Mesothelial cell of epicardium (in vitro differentiated cells): ENCODE measurements around the gene HOXB9. TPM values are rescaled to one million over a fixed set of nuclear protein-coding genes. Genes with fewer than 3 reads are reported as not detected.

Experiments used
- DNase-seq, 2 experiments: peaks; one replicate each; pipeline ENCODE4 v3.0.0; 2021; ENCODE audit warnings: low spot score in 2 of 2; ENCODE audit not compliant: unreplicated experiment in 2 of 2
- H3K27ac Mint-ChIP-seq: 2 replicates; pipeline ENCODE4 v1.8.0; 2021; ENCODE audit warnings: mixed read lengths
- H3K27me3 Mint-ChIP-seq: 2 replicates; pipeline ENCODE4 v1.8.0; 2021; ENCODE audit warnings: low read depth, mixed read lengths
- H3K36me3 Mint-ChIP-seq: 2 replicates; pipeline ENCODE4 v1.8.0; 2021; ENCODE audit warnings: mixed read lengths
- H3K4me1 Mint-ChIP-seq: 2 replicates; pipeline ENCODE4 v1.8.0; 2021; ENCODE audit warnings: mixed read lengths
- H3K4me3 Mint-ChIP-seq: 2 replicates; pipeline ENCODE4 v1.8.0; 2021; ENCODE audit warnings: mild to moderate bottlenecking, moderate library complexity, mixed read lengths
- H3K9me3 Mint-ChIP-seq: 2 replicates; pipeline ENCODE4 v1.8.0; 2021; ENCODE audit warnings: mixed read lengths
- total RNA-seq: library from RNA; stranded (reverse); gene quantifications from 3 replicates; pipeline ENCODE4 v1.2.1, GENCODE V29; 2021
- TF ChIP-seq, protein P1 (sequence below): fragments of 200-600 bp; sonication (generic); IDR thresholded peaks from one replicate; pipeline ENCODE4 v1.5.0; 2021; ENCODE audit warnings: antibody characterized with exemption; ENCODE audit not compliant: unreplicated experiment

The HOXB9 gene
- total RNA-seq, 1 donor from 2014 or later = 35.4 TPM

DNA sequence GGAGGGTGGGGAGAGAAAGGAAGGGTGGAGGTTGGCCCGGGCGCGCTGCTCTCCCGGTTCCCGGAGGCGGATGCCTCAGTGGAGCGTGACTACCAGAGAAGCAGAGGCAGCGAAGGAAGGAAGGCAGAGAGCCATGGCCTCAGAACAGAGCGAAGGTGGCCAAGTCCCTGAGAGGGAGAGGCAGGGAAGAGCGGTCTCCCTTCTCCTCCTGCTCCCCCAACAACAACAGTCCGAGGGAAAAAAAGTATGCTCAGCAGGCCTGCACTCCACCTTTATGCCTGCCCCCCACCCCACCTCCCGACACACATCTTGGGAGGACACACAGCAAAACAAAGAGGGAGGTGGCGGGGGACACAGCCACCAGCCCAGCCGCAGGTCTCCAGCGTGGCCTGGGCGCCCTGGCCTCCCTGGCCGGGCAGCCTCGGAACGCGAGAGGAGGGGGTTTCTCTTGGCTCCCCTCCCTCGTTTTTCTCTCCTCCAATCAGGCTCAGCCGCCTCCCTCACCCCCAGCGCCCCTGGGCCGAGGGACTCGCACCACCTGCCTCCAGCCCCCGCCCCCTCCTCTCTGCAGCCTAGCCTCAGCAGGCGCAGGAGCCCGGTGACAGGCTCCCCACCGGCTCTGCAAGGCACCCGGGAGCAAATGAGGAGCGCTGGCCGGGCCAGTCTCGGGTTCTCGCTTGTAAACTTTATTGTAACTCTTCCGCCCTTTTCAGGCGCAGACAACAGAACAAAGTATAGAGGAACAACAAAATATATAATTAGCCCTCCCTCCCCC lies 14.3 kb downstream of the HOXB9 start:
- H3K4me3 Mint-ChIP-seq = peak overlapping the region; percentile 87
- H3K27me3 Mint-ChIP-seq = peaks cover 7% of the 10 kb centered on the region
- peak in 1 of 2 experiments; percentile 75 for DNase-seq
- H3K4me1 Mint-ChIP-seq = peaks cover 59% of the 10 kb centered on the region
- peak overlapping the region; percentile 100 for H3K27ac Mint-ChIP-seq
- TF ChIP-seq, protein P1, sequence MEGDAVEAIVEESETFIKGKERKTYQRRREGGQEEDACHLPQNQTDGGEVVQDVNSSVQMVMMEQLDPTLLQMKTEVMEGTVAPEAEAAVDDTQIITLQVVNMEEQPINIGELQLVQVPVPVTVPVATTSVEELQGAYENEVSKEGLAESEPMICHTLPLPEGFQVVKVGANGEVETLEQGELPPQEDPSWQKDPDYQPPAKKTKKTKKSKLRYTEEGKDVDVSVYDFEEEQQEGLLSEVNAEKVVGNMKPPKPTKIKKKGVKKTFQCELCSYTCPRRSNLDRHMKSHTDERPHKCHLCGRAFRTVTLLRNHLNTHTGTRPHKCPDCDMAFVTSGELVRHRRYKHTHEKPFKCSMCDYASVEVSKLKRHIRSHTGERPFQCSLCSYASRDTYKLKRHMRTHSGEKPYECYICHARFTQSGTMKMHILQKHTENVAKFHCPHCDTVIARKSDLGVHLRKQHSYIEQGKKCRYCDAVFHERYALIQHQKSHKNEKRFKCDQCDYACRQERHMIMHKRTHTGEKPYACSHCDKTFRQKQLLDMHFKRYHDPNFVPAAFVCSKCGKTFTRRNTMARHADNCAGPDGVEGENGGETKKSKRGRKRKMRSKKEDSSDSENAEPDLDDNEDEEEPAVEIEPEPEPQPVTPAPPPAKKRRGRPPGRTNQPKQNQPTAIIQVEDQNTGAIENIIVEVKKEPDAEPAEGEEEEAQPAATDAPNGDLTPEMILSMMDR = no peak
- peaks cover 12% of the 10 kb centered on the region for H3K36me3 Mint-ChIP-seq
- no peaks in the 10 kb centered on the region for H3K9me3 Mint-ChIP-seq

DNA sequence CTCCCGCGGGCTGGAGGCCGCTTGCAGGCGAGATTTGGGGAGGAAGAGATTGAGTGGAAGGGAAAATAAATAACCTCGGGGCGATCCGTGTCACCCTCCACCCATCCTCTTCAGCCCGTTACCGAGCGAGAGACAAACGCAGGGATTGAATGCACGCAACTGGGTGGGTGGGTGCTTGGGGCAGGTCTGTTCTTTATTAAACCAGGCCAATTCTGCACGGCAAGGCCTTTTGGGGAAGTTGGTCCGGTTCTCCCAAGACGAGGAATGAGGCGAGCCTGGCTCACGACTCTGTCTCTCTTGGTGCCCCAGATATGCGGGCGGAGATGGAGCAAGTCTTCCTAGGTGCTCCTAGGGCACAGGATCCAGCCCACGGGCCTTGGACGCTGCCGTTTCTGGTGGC lies 14.9 kb downstream of the HOXB9 start:
- Mint-ChIP-seq H3K36me3 (peaks cover 16% of the 10 kb centered on the region), H3K9me3 (no peaks in the 10 kb centered on the region), H3K27ac (peak overlapping the region; percentile 100), H3K4me3 (peak overlapping the region; percentile 87), H3K27me3 (peaks cover 3% of the 10 kb centered on the region), H3K4me1 (peaks cover 61% of the 10 kb centered on the region)
- DNase-seq = peak in 1 of 2 experiments; percentile 56
- TF ChIP-seq, protein P1 = no peak

DNA sequence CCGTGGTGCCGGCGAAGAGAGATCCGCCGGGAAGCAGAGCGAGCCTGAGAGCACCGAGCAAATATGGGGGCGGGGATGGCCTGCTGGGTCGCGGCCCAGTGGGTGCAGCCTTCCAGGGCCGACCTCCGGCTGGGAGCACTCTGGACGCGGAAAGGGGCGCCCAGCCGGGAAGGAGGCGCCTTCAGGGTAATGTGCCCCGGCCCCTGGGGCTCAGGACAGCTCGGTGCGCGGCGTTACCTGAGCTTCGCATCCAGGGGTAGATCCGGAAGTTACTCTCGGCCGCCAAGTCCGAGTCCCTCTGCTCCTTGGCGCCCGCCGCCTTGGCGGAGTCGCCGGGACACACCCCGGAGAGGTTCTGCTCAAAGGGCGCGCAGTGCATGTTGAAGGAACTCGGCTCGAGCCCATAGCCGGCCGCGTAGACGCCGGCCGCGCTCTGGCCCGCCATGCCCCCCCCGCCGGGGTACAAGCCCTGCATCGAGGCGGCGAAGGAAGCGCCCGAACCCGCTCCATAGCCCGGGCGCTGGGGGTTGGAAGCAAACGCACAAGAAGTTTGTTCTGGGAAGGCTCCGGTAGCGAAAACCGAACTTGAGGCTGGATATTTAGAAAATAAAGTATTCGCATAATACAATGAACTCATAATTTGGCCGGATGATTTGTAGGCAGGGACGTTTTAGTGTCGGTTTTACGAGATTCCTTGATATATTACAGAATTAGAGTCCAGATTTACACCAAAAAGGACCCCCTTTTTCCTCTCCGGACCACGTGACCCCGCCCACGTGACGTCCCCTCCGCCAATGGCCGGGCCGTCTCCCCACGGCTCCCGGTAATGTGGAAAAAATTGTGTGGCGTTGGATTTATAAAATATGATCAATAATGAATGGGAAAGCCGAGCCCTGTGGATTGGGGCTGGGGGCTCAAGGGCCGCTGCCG lies 15.6 kb downstream of the HOXB9 start, which contains the start of gene HOXB7:
TSS of gene HOXB7 (minus strand) at position 736 of the 930 bp plus-strand sequence. CDS start at position 637, 99 bp downstream.
- peaks cover 2% of the 10 kb centered on the region for H3K27me3 Mint-ChIP-seq
- H3K9me3 Mint-ChIP-seq = no peaks in the 10 kb centered on the region
- peak; percentile 85 to 93 for DNase-seq
- H3K27ac Mint-ChIP-seq = peak within 1 kb of the TSS; percentile 100
- peak within 1 kb of the TSS; percentile 87 for H3K4me3 Mint-ChIP-seq
- H3K36me3 Mint-ChIP-seq = peaks cover 19% of the 10 kb centered on the region
- peaks cover 60% of the 10 kb centered on the region for H3K4me1 Mint-ChIP-seq
- TF ChIP-seq, protein P1 = no peak

DNA sequence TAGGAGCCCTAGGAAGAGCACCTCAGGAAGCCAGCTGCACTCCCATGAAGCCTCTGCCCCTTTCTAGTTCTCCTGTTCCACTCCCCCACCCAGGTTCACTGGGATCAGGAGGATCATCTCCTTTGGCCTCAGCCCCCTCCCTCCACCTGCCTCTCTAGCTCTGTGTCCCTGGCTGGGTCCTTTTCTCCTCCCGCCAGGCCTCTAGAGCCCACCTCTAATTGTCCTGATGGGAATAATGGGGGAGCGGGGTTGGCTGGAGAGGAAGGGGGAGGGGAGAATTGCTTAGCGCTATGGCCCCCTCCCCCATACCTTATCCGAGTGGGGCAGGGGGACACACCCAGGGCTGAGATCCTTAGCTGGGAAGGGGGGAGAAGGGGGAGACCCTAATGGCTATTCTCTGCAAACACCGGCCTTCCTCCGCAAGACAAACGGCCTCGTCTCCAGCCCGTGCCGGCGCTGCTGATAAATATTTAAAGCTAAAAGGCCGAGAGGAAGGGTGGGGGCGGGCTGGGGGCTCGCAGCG lies 16.3 kb downstream of the HOXB9 start:
- Mint-ChIP-seq H3K4me1 (peaks cover 60% of the 10 kb centered on the region), H3K27ac (peak overlapping the region; percentile 100), H3K9me3 (no peaks in the 10 kb centered on the region), H3K4me3 (peak overlapping the region; percentile 87), H3K36me3 (peaks cover 20% of the 10 kb centered on the region), H3K27me3 (no peaks in the 10 kb centered on the region)
- DNase-seq = no peak
- TF ChIP-seq, protein P1 = no peak

DNA sequence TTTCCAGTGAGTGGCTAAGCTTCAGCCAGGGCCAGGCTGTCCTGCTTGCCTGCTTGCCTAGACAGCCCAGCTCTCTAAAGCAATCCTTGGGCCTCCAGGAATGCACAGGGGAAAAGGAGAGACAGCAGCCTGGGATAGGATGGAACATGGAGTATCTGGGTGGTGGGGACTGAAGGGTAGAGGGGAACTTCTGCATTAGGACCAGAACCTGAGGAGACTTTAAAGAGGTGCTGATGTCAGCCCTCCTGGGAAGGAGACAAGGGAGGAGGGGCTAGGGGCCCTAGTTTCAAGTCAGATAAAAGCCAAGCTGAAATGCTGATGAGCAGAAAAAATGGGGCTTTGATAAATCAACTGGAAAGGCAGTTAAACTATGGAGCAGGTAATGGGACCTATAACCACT lies 17.1 kb downstream of the HOXB9 start:
- DNase-seq = no peak
- H3K4me3 Mint-ChIP-seq = peak overlapping the region; percentile 87
- peaks cover 67% of the 10 kb centered on the region for H3K4me1 Mint-ChIP-seq
- no peaks in the 10 kb centered on the region for H3K9me3 Mint-ChIP-seq
- TF ChIP-seq, protein P1 = no peak
- peak overlapping the region; percentile 100 for H3K27ac Mint-ChIP-seq
- H3K36me3 Mint-ChIP-seq = peaks cover 21% of the 10 kb centered on the region
- H3K27me3 Mint-ChIP-seq = no peaks in the 10 kb centered on the region
